ENCODE results near the gene SLC37A1.

SLC37A1 gene

GRCh38 chr21:42571391-42572150, 57.9 kb downstream of the SLC37A1 start:
- no peaks in the 10 kb centered on the region for H3K27me3 ChIP-seq (replicated peaks; ENCODE audit: control insufficient read depth, insufficient read depth, low read length)
- H3K4me3 ChIP-seq (replicated peaks; ENCODE audit: low read depth, low read length) = no peak overlapping the region
- peaks cover 9% of the 10 kb centered on the region for H3K36me3 ChIP-seq (ENCODE audit: control insufficient read depth, insufficient read depth, low read length)
- no peak for TF ChIP-seq CTCF (IDR thresholded peaks at IDR 0.05; ENCODE audit: insufficient read depth, low read length, poor library complexity, severe bottlenecking)
- no peak for DNase-seq (ENCODE audit: extremely low read depth, insufficient read length)

- no peaks in the 10 kb centered on the region for H3K27me3 ChIP-seq (replicated peaks; ENCODE audit: control insufficient read depth, insufficient read depth, low read length)
- H3K4me3 ChIP-seq (replicated peaks; ENCODE audit: low read depth, low read length) = no peak overlapping the region
- DNase-seq (ENCODE audit: extremely low read depth, insufficient read length) = no peak
- TF ChIP-seq CTCF (IDR thresholded peaks at IDR 0.05; ENCODE audit: insufficient read depth, low read length, poor library complexity, severe bottlenecking) = no peak
- H3K36me3 ChIP-seq (ENCODE audit: control insufficient read depth, insufficient read depth, low read length) = peaks cover 9% of the 10 kb centered on the region
These were observed 59.3 kb downstream of the SLC37A1 start for GRCh38 chr21:42572906-42573495.

GRCh38 chr21:42574234-42575027, 60.8 kb downstream of the SLC37A1 start:
- no peaks in the 10 kb centered on the region for H3K27me3 ChIP-seq (replicated peaks; ENCODE audit: control insufficient read depth, insufficient read depth, low read length)
- no peak for DNase-seq (ENCODE audit: extremely low read depth, insufficient read length)
- no peak for TF ChIP-seq CTCF (IDR thresholded peaks at IDR 0.05; ENCODE audit: insufficient read depth, low read length, poor library complexity, severe bottlenecking)
- H3K36me3 ChIP-seq (ENCODE audit: control insufficient read depth, insufficient read depth, low read length) = peaks cover 9% of the 10 kb centered on the region
- no peak overlapping the region for H3K4me3 ChIP-seq (replicated peaks; ENCODE audit: low read depth, low read length)

- no peak for TF ChIP-seq CTCF (IDR thresholded peaks at IDR 0.05; ENCODE audit: insufficient read depth, low read length, poor library complexity, severe bottlenecking)
- no peak for DNase-seq (ENCODE audit: extremely low read depth, insufficient read length)
- Histone ChIP-seq H3K36me3 (ENCODE audit: control insufficient read depth, insufficient read depth, low read length) (peaks cover 9% of the 10 kb centered on the region), H3K27me3 (replicated peaks; ENCODE audit: control insufficient read depth, insufficient read depth, low read length) (no peaks in the 10 kb centered on the region), H3K4me3 (replicated peaks; ENCODE audit: low read depth, low read length) (no peak overlapping the region)
These were observed 61.5 kb downstream of the SLC37A1 start for GRCh38 chr21:42575111-42575510.

GRCh38 chr21:42576639-42577038, 63.0 kb downstream of the SLC37A1 start:
- Histone ChIP-seq H3K27me3 (replicated peaks; ENCODE audit: control insufficient read depth, insufficient read depth, low read length) (no peaks in the 10 kb centered on the region), H3K36me3 (ENCODE audit: control insufficient read depth, insufficient read depth, low read length) (peaks cover 5% of the 10 kb centered on the region), H3K4me3 (replicated peaks; ENCODE audit: low read depth, low read length) (no peak overlapping the region)
- DNase-seq (ENCODE audit: extremely low read depth, insufficient read length) = no peak
- no peak for TF ChIP-seq CTCF (IDR thresholded peaks at IDR 0.05; ENCODE audit: insufficient read depth, low read length, poor library complexity, severe bottlenecking)

Data from GM06990 (cell line).